GM20000 (cell line): ENCODE results near the gene CDK16.

Experiments
- DNase-seq: peaks from one replicate; pipeline ENCODE4 v3.0.0; 2012; ENCODE audit warnings: low spot score
- TF ChIP-seq, protein P1 (sequence below): IDR thresholded peaks from 2 replicates; pipeline ENCODE4 v1.5.1; 2012; ENCODE audit warnings: mild to moderate bottlenecking, control low read depth; ENCODE audit errors: extremely low read depth, missing control alignments

Gene CDK16

DNA sequence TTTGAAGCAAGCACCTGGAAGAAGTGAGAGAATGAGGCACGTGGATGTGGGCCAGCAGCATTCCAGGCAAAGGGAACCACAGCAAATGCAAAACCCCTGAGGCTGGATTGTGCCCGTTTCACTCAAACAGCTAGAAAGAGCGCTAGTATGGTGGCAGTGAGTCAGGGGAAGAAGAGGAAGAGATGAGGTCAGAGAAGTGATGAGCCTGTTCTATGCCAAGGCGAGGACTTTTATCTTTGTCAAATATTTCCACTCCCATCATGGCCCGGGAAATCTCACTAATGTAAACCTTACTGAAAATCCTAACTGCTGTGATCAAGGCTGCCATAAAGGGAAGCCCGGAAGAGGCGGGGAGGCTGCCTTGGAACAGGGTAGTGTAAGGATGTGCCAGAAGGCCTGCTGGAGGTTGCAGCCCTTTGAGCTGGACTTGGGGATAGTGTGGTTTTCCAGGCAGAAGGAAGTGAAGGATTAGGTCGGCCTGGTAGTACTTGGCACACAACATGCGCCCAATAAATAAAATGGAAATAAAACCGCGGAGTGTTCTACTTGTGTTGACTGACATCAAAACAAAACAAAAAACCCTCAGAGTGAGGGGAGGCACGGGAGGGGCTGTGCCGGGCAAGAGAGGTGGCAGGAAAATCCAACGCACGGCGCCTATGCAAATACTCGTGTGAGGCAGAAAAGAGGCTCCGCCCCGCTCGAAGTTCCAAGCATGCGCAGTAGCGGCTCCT is 1.2 kb upstream of the CDK16 start:
- TF ChIP-seq, protein P1, sequence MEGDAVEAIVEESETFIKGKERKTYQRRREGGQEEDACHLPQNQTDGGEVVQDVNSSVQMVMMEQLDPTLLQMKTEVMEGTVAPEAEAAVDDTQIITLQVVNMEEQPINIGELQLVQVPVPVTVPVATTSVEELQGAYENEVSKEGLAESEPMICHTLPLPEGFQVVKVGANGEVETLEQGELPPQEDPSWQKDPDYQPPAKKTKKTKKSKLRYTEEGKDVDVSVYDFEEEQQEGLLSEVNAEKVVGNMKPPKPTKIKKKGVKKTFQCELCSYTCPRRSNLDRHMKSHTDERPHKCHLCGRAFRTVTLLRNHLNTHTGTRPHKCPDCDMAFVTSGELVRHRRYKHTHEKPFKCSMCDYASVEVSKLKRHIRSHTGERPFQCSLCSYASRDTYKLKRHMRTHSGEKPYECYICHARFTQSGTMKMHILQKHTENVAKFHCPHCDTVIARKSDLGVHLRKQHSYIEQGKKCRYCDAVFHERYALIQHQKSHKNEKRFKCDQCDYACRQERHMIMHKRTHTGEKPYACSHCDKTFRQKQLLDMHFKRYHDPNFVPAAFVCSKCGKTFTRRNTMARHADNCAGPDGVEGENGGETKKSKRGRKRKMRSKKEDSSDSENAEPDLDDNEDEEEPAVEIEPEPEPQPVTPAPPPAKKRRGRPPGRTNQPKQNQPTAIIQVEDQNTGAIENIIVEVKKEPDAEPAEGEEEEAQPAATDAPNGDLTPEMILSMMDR = no peak
- DNase-seq = no peak

DNA sequence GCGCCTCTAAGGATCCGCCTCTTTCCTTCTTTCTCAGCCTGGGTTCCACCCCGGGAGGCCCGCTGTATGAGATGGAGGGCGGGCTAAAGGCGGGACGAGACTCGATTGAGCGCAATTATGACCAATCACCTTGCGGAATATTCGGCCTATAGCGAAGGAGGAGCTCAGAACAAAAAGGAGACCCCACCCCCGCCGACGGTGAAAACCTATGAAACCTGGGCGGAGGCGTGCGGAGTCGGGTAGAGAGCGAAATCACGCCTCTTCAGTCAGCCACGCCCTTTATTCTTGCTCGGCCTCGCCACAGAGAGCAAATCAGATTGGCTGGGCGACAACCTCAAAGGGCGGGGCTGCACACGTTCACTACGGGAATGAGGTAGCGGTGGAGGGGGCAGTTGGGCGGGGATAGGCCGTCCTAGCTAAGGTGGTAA is 615 bp upstream of the CDK16 start:
- peak; percentile 87 for DNase-seq
- TF ChIP-seq, protein P1 = no peak

DNA sequence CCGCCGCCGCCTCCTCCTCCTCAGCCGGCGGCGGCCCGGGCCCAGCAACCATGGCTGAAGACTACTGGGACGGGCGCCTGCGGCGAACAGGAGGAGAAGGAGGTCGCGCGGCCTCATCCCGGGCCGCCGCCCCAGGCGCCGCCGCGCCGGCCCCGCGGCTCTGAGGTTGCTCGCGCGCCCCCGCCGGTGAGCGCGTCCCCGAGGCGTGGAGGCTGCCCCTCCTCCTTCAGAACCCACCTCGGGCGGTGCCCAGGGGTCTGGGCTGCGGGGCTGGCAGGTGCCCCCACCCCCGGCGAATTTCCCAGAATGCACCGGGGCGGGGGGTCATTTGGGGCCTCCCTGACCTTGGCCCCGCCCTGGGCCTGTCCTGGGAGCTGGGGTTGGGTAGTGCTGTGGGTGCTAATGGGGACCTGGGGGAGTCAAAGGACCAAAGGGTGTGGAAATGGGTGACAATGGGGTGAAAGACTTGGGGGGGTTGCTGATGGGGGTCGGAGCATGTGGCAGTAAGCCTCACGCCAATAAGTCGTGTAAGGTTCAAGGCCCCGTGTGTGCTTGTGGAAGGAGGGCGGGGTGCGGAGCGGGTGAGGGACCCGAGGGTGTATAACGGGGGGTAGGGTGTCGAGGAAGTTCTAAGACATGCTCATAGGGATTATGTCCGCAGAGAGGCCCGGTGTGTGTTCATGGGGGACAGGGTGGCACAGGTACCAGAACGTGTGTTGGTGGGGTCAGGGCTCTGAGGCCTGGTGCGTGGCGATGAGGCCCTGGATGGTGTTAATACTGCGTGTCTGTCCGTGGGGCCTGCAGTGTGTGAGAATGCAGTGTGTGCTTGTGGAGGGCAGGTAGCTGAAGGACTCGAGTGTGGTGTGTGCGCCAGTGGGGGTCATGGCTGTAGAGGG is 687 bp downstream of the CDK16 start:
- TF ChIP-seq, protein P1 = no peak
- DNase-seq = peak; percentile 31

DNA sequence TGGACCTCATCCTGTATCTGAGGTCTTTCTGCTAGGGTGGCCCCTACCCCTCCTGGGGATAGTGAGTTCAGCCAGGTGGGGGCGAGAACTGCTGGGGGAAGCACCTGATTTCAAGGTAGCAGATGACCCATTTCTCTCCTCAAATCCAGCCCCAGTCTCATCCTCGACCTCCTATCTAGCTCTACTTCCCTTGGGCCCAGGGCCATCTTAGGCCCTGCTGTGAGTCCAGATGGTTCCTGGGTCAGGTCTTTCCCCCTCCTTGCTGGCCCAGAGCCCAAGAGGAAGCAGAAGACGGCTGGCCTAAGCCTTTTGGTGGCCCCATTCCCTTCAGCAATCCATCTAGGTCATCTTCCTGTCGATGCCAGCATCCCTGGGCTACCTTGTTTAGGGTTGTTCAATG is 3.3 kb downstream of the CDK16 start:
- TF ChIP-seq, protein P1 = no peak
- DNase-seq = no peak

DNA sequence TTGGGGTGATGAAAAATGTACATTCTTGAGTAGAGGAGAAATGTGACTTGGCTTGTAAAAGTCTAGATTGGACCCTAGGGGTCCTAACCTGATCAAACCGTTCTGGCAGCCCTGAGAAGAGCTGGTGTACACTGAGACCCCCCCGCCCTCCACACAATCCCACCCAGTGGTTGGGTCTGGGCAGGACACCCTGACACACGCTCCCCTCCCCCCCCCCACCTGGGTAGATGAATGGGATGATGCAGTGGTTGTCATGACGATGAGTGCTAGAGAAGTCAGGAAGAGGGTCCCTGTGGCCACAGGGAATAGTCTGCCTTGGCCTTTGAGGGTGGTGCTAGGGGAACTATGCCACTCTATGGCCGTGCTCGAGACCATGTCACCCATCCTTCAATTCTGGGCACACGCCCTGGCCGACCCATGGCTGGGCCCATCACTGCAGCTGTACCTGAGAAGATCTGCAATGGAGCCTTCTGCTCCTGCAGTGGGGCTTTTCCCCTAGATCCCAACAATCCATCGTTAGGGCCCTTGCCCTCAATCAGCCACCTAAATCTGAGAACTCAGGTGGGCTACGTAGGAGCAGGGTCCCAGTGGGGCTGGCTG is 4.4 kb downstream of the CDK16 start:
- DNase-seq = no peak
- TF ChIP-seq, protein P1 = no peak

DNA sequence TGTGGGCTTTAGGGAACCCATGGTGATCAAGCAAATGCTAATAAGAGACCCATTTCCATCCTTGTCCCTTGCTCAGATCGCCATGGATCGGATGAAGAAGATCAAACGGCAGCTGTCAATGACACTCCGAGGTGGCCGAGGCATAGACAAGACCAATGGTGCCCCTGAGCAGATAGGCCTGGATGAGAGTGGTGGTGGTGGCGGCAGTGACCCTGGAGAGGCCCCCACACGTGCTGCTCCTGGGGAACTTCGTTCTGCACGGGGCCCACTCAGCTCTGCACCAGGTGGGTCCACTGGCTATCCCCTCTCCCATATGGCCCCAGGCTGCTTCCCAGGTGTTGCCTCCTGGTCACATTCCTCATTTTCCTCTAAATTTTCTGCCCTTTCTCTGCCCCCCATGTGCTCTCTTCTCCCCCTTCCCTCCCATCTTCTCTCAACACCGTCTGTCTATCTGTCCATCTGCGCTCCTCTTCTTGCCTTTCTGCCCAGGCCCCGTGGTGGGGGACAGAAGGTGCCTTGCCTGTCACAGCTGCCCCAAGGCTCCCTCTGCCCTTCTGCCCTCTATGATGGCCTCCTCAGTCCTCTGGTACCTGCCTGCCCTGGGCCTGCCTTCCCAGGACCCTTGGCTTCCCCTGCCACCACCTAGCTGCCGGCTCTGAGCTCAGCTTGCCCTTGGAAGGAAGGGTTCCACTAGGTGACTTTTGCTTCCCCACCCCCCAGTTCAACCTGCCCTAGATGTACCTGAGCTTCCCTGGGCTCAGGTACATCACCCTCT is 5.2 kb downstream of the CDK16 start:
- TF ChIP-seq, protein P1 = no peak
- DNase-seq = no peak
